Kidney epithelial cell (primary cell): ENCODE data around the gene FLAD1. TPM values are rescaled to one million over a fixed set of nuclear protein-coding genes. Genes with fewer than 3 reads are reported as not detected.

Experiments used
- DNase-seq: peaks from one replicate; pipeline ENCODE4 v3.0.0-alpha.2; 2010; ENCODE audit warnings: low read depth
- H3K27me3 ChIP-seq: 2 replicates; pipeline ENCODE4 v1.6.0; 2011; ENCODE audit warnings: low read length; ENCODE audit not compliant: control insufficient read depth, insufficient read depth
- H3K36me3 ChIP-seq: 2 replicates; pipeline ENCODE4 v1.5.1; 2011; ENCODE audit warnings: low read length; ENCODE audit not compliant: control insufficient read depth, insufficient read depth
- H3K4me3 ChIP-seq: 2 replicates; pipeline ENCODE4 v1.5.1; 2011; ENCODE audit warnings: low read depth, mild to moderate bottlenecking, control low read depth, low read length
- total RNA-seq: library from RNA; depleted of rRNA; stranded (reverse); fragments of >200 nt; gene quantifications from 2 replicates; pipeline ENCODE4 v1.2.3, GENCODE V29; 2015
- TF ChIP-seq, protein P1 (sequence below): IDR thresholded peaks from 2 replicates; pipeline ENCODE4 v1.5.1; 2011; ENCODE audit warnings: mild to moderate bottlenecking, moderate library complexity, low read length, control low read depth, inconsistent platforms; ENCODE audit not compliant: insufficient read depth, poor library complexity, severe bottlenecking

The FLAD1 gene
- total RNA-seq, 1 donor from 2014 or later = 53.0 TPM

DNA sequence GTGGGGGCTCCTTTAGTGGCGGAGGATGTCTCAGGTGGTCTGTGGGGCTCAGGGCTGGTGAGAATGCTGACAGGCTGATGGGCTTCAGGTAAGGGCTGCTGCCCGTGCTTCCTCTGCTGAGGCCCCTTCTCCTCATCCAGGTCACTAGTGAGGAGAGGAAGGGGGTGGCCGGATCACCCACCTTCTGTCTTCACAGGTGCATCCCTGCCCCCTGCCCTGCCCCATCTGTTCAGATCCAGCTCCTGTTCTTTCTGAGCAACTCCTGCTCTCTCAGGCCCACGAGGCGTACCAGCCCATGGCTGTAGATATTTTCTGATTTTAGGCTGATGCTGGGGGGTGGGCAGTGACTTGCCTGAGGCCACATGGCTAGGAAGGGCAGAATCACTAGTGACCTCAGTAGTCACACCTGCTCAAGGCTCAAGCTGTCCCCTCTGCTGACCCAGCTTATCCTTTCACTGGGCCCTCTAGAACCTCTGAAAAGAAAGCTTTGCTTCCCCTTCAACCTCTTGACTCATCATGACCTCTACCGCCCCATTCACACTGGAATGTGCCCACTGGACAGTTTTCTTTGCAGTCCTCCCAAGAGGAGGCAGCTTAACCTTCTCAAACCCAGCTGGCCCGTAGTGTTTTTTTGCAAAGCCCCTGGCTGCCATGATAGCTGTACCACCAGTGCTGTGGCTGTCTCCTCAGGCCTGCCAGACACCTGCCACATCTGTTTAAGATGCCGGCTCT lies 35.6 kb downstream of the FLAD1 start:
- TF ChIP-seq, protein P1, sequence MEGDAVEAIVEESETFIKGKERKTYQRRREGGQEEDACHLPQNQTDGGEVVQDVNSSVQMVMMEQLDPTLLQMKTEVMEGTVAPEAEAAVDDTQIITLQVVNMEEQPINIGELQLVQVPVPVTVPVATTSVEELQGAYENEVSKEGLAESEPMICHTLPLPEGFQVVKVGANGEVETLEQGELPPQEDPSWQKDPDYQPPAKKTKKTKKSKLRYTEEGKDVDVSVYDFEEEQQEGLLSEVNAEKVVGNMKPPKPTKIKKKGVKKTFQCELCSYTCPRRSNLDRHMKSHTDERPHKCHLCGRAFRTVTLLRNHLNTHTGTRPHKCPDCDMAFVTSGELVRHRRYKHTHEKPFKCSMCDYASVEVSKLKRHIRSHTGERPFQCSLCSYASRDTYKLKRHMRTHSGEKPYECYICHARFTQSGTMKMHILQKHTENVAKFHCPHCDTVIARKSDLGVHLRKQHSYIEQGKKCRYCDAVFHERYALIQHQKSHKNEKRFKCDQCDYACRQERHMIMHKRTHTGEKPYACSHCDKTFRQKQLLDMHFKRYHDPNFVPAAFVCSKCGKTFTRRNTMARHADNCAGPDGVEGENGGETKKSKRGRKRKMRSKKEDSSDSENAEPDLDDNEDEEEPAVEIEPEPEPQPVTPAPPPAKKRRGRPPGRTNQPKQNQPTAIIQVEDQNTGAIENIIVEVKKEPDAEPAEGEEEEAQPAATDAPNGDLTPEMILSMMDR = no peak
- H3K36me3 ChIP-seq = no peaks in the 10 kb centered on the region
- no peak for DNase-seq
- no peaks in the 10 kb centered on the region for H3K27me3 ChIP-seq
- no peak overlapping the region for H3K4me3 ChIP-seq

DNA sequence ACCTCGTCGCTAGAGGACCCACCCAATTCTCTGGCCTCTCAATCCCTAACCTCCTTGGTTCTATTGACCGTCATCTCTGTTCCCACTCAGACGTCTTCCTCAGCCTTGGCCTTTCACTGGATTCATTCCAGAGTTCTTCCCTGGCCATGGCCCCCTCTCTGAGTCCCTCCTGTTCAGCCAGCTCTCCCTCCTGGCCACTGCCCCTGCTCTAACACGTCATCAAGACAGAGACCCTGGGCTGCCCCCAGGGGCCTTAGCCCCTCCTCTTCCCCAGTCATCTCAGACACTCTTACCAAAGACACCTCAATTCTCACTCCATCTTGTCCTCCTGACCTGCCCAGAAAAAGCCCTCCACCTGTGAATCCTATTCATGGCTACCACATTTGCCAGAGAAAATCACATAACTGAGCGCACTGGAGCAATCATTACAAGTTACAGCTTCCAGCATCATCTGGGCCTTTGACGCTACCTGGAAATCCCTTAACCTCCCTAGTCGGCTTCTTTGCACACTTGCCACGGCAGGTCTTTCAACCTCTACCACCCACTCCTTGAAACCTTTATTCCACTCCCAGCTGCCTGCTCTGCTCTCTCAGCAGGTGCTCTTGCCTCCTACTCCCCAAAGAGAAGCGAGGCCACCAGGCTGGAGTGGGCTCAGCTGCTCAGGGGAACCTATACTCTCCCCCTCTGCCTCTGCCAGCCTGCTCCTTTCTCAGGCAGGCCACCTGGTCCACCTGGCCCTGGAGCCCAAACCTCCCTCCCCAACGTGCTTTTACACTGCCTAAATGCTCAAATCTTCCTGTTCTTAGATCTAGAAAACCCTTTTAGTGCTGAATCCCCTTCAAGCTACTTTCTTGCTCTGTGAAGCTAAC lies 36.5 kb downstream of the FLAD1 start:
- no peak overlapping the region for H3K4me3 ChIP-seq
- TF ChIP-seq, protein P1 = no peak
- no peak for DNase-seq
- no peaks in the 10 kb centered on the region for H3K36me3 ChIP-seq
- no peaks in the 10 kb centered on the region for H3K27me3 ChIP-seq

DNA sequence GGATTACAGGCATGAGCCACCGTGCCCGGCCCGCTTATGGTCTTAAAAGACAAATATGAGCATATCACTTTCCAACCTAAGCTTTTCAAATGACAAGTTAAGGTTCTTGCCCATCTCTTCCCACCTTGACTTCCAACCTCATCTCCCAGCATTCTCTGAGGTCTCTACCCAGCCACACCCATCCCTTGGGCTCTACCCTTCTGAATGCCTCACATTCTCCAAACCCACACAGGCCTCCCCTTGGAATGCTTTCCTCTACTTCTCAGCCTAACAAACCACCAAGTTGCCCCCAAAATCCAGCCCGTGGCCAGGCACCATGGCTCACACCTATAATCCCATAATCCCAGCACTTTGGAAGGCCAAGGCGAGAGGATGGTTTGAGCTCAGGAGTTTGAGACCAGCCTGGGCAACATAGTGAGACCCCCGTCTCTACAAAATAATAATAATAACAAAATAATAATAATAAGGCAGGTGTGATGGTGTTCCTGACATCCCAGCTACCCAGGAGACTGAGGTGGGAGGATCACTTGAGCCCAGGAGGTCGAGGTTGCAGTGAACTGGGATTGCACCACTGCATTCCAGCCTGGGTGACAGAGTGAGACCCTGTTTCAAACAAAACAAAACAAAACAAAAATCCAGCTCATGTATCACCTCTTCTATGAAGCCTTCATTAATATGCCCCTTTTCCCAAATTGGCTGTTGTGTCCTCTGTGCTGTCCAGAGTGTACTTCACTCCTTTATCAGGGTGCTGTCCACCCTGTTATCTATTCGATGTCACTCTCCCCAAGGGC lies 39.2 kb downstream of the FLAD1 start:
- Histone ChIP-seq H3K36me3 (no peaks in the 10 kb centered on the region), H3K4me3 (no peak overlapping the region), H3K27me3 (no peaks in the 10 kb centered on the region)
- DNase-seq = no peak
- TF ChIP-seq, protein P1 = no peak

DNA sequence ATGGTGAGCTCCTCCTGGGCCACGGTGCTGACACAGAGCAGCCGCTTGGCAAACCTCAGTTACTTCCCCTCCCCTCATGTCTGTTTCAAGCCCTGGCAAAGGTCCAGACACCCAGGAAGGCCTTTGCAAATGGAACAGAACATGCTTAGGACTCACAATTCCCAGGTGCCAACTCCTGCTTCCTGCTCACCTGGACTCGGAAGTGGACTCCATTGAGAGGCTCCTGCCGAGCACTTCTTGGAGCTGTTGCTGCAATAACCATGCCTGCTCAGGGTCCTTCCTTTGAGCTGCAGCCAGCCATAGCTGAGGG lies 39.7 kb downstream of the FLAD1 start:
- H3K27me3 ChIP-seq = no peaks in the 10 kb centered on the region
- no peak overlapping the region for H3K4me3 ChIP-seq
- no peak for DNase-seq
- no peaks in the 10 kb centered on the region for H3K36me3 ChIP-seq
- TF ChIP-seq, protein P1 = no peak

DNA sequence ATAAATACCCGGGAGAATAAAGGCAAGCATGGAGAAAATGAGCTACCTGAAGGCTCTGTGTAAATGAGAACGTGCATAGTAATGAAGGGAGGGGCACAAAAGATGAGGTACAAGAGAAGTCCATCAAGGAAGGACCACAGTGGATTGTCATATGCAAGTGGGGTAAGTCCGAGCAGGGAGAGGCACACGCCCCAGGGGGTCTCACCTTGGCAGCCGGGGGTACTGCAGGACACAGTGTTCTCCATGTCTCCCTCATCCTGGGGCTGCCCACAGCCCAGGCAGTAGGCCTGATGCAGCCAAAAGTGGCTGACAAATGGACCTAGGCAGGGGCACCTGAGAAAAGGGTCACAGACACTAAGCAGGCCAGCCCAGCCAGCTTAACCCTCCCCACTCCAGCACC lies 40.5 kb downstream of the FLAD1 start:
- Histone ChIP-seq H3K4me3 (no peak overlapping the region), H3K36me3 (no peaks in the 10 kb centered on the region), H3K27me3 (no peaks in the 10 kb centered on the region)
- DNase-seq = no peak
- TF ChIP-seq, protein P1 = no peak
